H1 (cell line): ENCODE measurements around the gene PDCL3. TPM values are rescaled to one million over a fixed set of nuclear protein-coding genes. Genes with fewer than 3 reads are reported as not detected.

Experiments used
- CTCF ChIA-PET: fragments of 300-600 bp; sonication (Branson Sonifier 250); formaldehyde crosslinking; loops from one replicate; lab custom pipeline; 2021; ENCODE audit not compliant: partially characterized antibody; lab: Charles Lee
- POLR2A ChIA-PET: fragments of 300-600 bp; sonication (Branson Sonifier 250); formaldehyde crosslinking; loops from one replicate; lab custom pipeline; 2021; ENCODE audit warnings: inconsistent platforms; ENCODE audit not compliant: partially characterized antibody; lab: Charles Lee
- DNase-seq, 2 experiments: peaks; one replicate each; pipeline versions ENCODE4 v3.0.0 to v3.0.0-alpha.2; 2010 to 2022; ENCODE audit warnings: low spot score in 2 of 2, low read depth in 1 of 2, mixed read lengths in 1 of 2
- FAIRE-seq: peaks from 2 replicates; lab custom pipeline; 2011; peaks lifted over from hg19 to GRCh38; lab: Jason Lieb, UNC
- H2AFZ ChIP-seq: 2 replicates; pipeline ENCODE4 v1.8.1; 2012; ENCODE audit warnings: low read length, inconsistent platforms
- H2AK5ac ChIP-seq: 2 replicates; pipeline ENCODE4 v1.6.1; 2013; ENCODE audit warnings: low read depth, low read length
- H2BK120ac ChIP-seq: replicated peaks from 2 replicates; pipeline ENCODE3; 2013; ENCODE audit warnings: low read depth, low read length, inconsistent platforms
- H2BK12ac ChIP-seq: 2 replicates; pipeline ENCODE4 v1.6.1; 2013; ENCODE audit warnings: low read depth, low read length
- H2BK15ac ChIP-seq: 2 replicates; pipeline ENCODE4 v1.6.1; 2013; ENCODE audit warnings: low read length
- H2BK20ac ChIP-seq: 2 replicates; pipeline ENCODE4 v1.6.1; 2013; ENCODE audit warnings: low read length
- H2BK5ac ChIP-seq: 2 replicates; pipeline ENCODE4 v1.6.1; 2013; ENCODE audit warnings: low read depth, low read length
- H3K14ac ChIP-seq: 2 replicates; pipeline ENCODE4 v1.6.1; 2013; ENCODE audit warnings: inconsistent platforms; ENCODE audit not compliant: insufficient read length
- H3K18ac ChIP-seq: 2 replicates; pipeline ENCODE4 v1.6.1; 2013; ENCODE audit warnings: low read length; ENCODE audit errors: extremely low read depth
- H3K23ac ChIP-seq: 2 replicates; pipeline ENCODE4 v1.6.1; 2013; ENCODE audit warnings: inconsistent platforms; ENCODE audit not compliant: insufficient read length
- H3K23me2 ChIP-seq: 2 replicates; pipeline ENCODE4 v1.6.1; 2013; ENCODE audit warnings: low read depth, low read length
- H3K27ac ChIP-seq: 2 replicates; pipeline ENCODE4 v1.6.1; 2011; ENCODE audit warnings: low read depth, low read length, inconsistent platforms
- H3K27me3 ChIP-seq, 4 experiments: replicated peaks in 1 of 4; 1 replicate in 1 of 4; 2 replicates in 3 of 4; pipeline versions ENCODE4 v1.6.1 to v1.8.1; 2011 to 2013; ENCODE audit warnings: low read length in 3 of 4, mild to moderate bottlenecking in 3 of 4, inconsistent platforms in 2 of 4, mixed read lengths in 2 of 4, moderate library complexity in 1 of 4; ENCODE audit not compliant: control insufficient read depth in 3 of 4, insufficient read depth in 3 of 4; ENCODE audit errors: extremely low read depth in 1 of 4
- H3K36me3 ChIP-seq, 4 experiments: 2 replicates each; pipeline versions ENCODE4 v1.6.1 to v1.8.1; 2011 to 2013; ENCODE audit warnings: mild to moderate bottlenecking in 4 of 4, low read length in 3 of 4, moderate library complexity in 2 of 4, control low read depth in 1 of 4, inconsistent platforms in 1 of 4; ENCODE audit not compliant: insufficient read depth in 4 of 4, control insufficient read depth in 2 of 4
- H3K4ac ChIP-seq: replicated peaks from 2 replicates; pipeline ENCODE3; 2013; ENCODE audit warnings: low read length, low read depth, mixed read lengths, inconsistent platforms; ENCODE audit not compliant: insufficient read length
- H3K4me1 ChIP-seq, 4 experiments: replicated peaks in 1 of 4; 1 replicate in 1 of 4; 2 replicates in 3 of 4; pipeline versions ENCODE4 v1.6.1 to v1.8.1; 2011 to 2013; ENCODE audit warnings: low read length in 3 of 4, inconsistent platforms in 2 of 4, mixed read lengths in 1 of 4; ENCODE audit not compliant: insufficient read depth in 4 of 4, control insufficient read depth in 3 of 4
- H3K4me2 ChIP-seq, 2 experiments: 2 replicates each; pipeline versions ENCODE4 v1.6.1 to v1.8.1; 2011 to 2013; ENCODE audit warnings: low read depth in 2 of 2, low read length in 2 of 2, control low read depth in 1 of 2, inconsistent platforms in 1 of 2, mild to moderate bottlenecking in 1 of 2; ENCODE audit not compliant: insufficient read depth in 1 of 2
- H3K4me3 ChIP-seq, 4 experiments: fragments of 200-600, 300-600 bp in 1 of 4; sonication (generic), shearing (Covaris generic), sonication (Bioruptor Twin) in 1 of 4; 2 replicates each; pipeline versions ENCODE4 v1.5.1 to v1.8.1; 2011 to 2016; ENCODE audit warnings: low read length in 4 of 4, low read depth in 3 of 4, control low read depth in 2 of 4, inconsistent platforms in 2 of 4, mild to moderate bottlenecking in 2 of 4, mixed read lengths in 1 of 4, moderate library complexity in 1 of 4; ENCODE audit not compliant: insufficient read depth in 2 of 4; ENCODE audit errors: extremely low read depth in 1 of 4
- H3K56ac ChIP-seq: replicated peaks from 2 replicates; pipeline ENCODE3; 2013; ENCODE audit warnings: low read depth, mild to moderate bottlenecking, mixed read lengths, low read length, inconsistent platforms; ENCODE audit not compliant: insufficient read length
- H3K79me1 ChIP-seq: 2 replicates; pipeline ENCODE4 v1.6.1; 2013; ENCODE audit warnings: low read depth, low read length, control low read depth
- H3K79me2 ChIP-seq, 2 experiments: 2 replicates each; pipeline versions ENCODE4 v1.6.1 to v1.8.1; 2012 to 2013; ENCODE audit warnings: low read length in 2 of 2, mild to moderate bottlenecking in 2 of 2, inconsistent platforms in 1 of 2; ENCODE audit not compliant: insufficient read depth in 2 of 2, control insufficient read depth in 1 of 2
- H3K9ac ChIP-seq, 4 experiments: replicated peaks in 1 of 4; 1 replicate in 1 of 4; 2 replicates in 3 of 4; pipeline versions ENCODE4 v1.6.1 to v1.8.1; 2011 to 2013; ENCODE audit warnings: low read depth in 3 of 4, low read length in 3 of 4, control low read depth in 2 of 4, mild to moderate bottlenecking in 2 of 4, moderate library complexity in 2 of 4, inconsistent platforms in 1 of 4; ENCODE audit errors: extremely low read depth in 1 of 4
- H3K9me3 ChIP-seq, 2 experiments: 2 replicates each; pipeline versions ENCODE4 v1.6.1 to v1.8.1; 2012 to 2013; ENCODE audit warnings: mild to moderate bottlenecking in 2 of 2, moderate library complexity in 2 of 2, control low read depth in 1 of 2, inconsistent platforms in 1 of 2, low read depth in 1 of 2, low read length in 1 of 2, mixed read lengths in 1 of 2; ENCODE audit not compliant: insufficient read depth in 2 of 2
- H4K20me1 ChIP-seq, 2 experiments: replicated peaks in 1 of 2; 2 replicates each; pipeline versions ENCODE3 to v1.8.1; 2011 to 2013; ENCODE audit warnings: inconsistent platforms in 2 of 2, low read length in 2 of 2, mild to moderate bottlenecking in 1 of 2; ENCODE audit not compliant: insufficient read depth in 2 of 2, control insufficient read depth in 1 of 2
- H4K5ac ChIP-seq: 2 replicates; pipeline ENCODE4 v1.6.1; 2013; ENCODE audit warnings: low read length, low read depth, mixed read lengths, inconsistent platforms; ENCODE audit not compliant: insufficient read length
- H4K8ac ChIP-seq: 2 replicates; pipeline ENCODE4 v1.8.0; 2013; ENCODE audit warnings: mild to moderate bottlenecking, moderate library complexity, low read length, inconsistent platforms; ENCODE audit not compliant: insufficient read depth; ENCODE audit errors: extremely low read depth
- H4K91ac ChIP-seq: replicated peaks from 2 replicates; pipeline ENCODE3; 2013; ENCODE audit warnings: low read length, mixed read lengths, inconsistent platforms; ENCODE audit not compliant: insufficient read length
- BACH1 ChIP-seq: IDR thresholded peaks from 2 replicates; pipeline ENCODE4 v1.6.1; 2012; ENCODE audit warnings: low read length, improper control_type of control experiment
- CBX8 ChIP-seq: fragments of 300-800, 300-1000 bp; sonication (generic); IDR thresholded peaks from 2 replicates; pipeline ENCODE4 v1.7.1; 2016; ENCODE audit warnings: low read depth, low read length, borderline replicate concordance
- GABPA ChIP-seq: IDR thresholded peaks from 2 replicates; pipeline ENCODE4 v1.6.1; 2011; ENCODE audit warnings: mild to moderate bottlenecking, low read length, moderate library complexity, borderline replicate concordance; ENCODE audit not compliant: insufficient read depth
- GTF2F1 ChIP-seq: IDR thresholded peaks from 2 replicates; pipeline ENCODE4 v1.6.1; 2012; ENCODE audit warnings: low read depth, low read length, improper control_type of control experiment, borderline replicate concordance
- JUND ChIP-seq: IDR thresholded peaks from 2 replicates; pipeline ENCODE4 v1.6.1; 2011; ENCODE audit warnings: mild to moderate bottlenecking, improper control_type of control experiment, low read length
- KDM1A ChIP-seq: fragments of 200-600, 300-600 bp; sonication (generic); IDR thresholded peaks from 2 replicates; pipeline ENCODE4 v1.7.1; 2016; ENCODE audit warnings: mild to moderate bottlenecking, low read length, borderline replicate concordance
- KDM5A ChIP-seq: fragments of 200-600 bp; IDR thresholded peaks from 2 replicates; pipeline ENCODE4 v1.7.1; 2012; ENCODE audit warnings: mild to moderate bottlenecking, low read length, inconsistent platforms, mixed read lengths
- POLR2AphosphoS5 ChIP-seq: IDR thresholded peaks from 2 replicates; pipeline ENCODE4 v1.6.1; 2011; ENCODE audit warnings: low read depth, low read length
- POU5F1 ChIP-seq: IDR thresholded peaks from 2 replicates; pipeline ENCODE4 v1.6.1; 2011; ENCODE audit warnings: low read depth, mild to moderate bottlenecking, low read length, moderate library complexity
- RAD21 ChIP-seq, 2 experiments: IDR thresholded peaks in 1 of 2; conservative IDR thresholded peaks in 1 of 2; 2 replicates each; pipeline ENCODE4 v1.6.1; 2011; ENCODE audit warnings: low read depth in 2 of 2, low read length in 2 of 2, improper control_type of control experiment in 1 of 2, inconsistent platforms in 1 of 2, mild to moderate bottlenecking in 1 of 2, moderate library complexity in 1 of 2
- SIRT6 ChIP-seq: IDR thresholded peaks from one replicate; pipeline ENCODE4 v1.7.1; 2012; ENCODE audit warnings: low read length, inconsistent platforms
- SP1 ChIP-seq: IDR thresholded peaks from 2 replicates; pipeline ENCODE4 v1.6.1; 2011; ENCODE audit warnings: low read depth, low read length
- SUZ12 ChIP-seq: fragments of 200-600 bp; sonication (generic); IDR thresholded peaks from 2 replicates; pipeline ENCODE4 v1.6.1; 2012; ENCODE audit warnings: mild to moderate bottlenecking, inconsistent platforms, low read length, moderate library complexity, mixed read lengths
- TAF1 ChIP-seq: IDR thresholded peaks from 2 replicates; pipeline ENCODE4 v1.6.1; 2011; ENCODE audit warnings: mild to moderate bottlenecking, low read depth, low read length
- WGBS, 2 experiments: shearing (Covaris generic) in 1 of 2; methylation state at CpG; one replicate each; pipeline versions ENCODE4 v1.1.6 to v1.1.7; 2013 to 2015; ENCODE audit warnings: low lambda C conversion rate in 2 of 2, mixed read lengths in 2 of 2, inconsistent platforms in 1 of 2, low coverage in 1 of 2, missing lambda C conversion rate in 1 of 2; ENCODE audit not compliant: insufficient replicate concordance in 2 of 2, insufficient coverage in 1 of 2, insufficient read length in 1 of 2; ENCODE audit errors: extremely low coverage in 1 of 2, missing lambda C conversion rate in 1 of 2; 5-methylcytosine and 5-hydroxymethylcytosine counted together
- polyA plus RNA-seq, 7 experiments: library from polyadenylated mRNA; depleted of rRNA in 3 of 7; stranded (reverse) in 5 of 7; unstranded in 2 of 7; fragments of >200 nt in 5 of 7; fragments of 200-250 nt in 2 of 7; gene quantifications; 1 replicate in 5 of 7; 2 replicates in 1 of 7; 4 replicates in 1 of 7; pipeline versions ENCODE4 v1.2.1 to v1.2.3, GENCODE V29; 2011 to 2013; ENCODE audit warnings: missing spikeins in 2 of 7, mixed read lengths in 2 of 7
- total RNA-seq: library from RNA; stranded (reverse); fragmentation: NEBNext Ultra II Directional; extraction: Animal tissue kit (Norgen Biotek cat#: 25700); gene quantifications from 2 replicates; pipeline ENCODE4 v1.2.1, GENCODE V29; 2021

The PDCL3 gene
- total and polyA plus RNA-seq, 2 of the 8 experiments (the other 6 are each of a cell fraction or from before 2014, with no cell fraction given): 19.8 to 29.4 TPM

DNA sequence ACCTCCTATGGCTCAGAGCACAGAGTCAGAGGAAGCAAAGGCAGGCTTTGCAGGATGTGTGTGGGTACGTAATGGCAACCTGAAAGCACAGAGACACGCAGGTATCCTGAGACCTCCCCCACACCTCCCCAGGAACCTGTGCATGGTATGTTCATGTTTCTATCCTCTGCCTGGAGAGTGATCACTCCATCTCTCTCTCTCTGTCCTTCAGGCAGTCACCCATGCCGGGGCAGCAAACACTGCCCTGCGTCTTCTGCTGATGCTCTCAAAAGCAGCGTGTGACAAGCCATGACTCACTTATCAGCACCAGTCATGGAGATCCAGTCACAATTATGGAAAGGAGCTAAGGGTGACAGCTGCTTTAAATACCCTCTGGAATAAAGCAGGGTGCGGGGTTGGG, 52.7 kb downstream of the PDCL3 start:
- Histone ChIP-seq H2BK12ac (no peak overlapping the region), H4K91ac (no peak overlapping the region), H4K5ac (no peak overlapping the region), H3K23ac (no peak overlapping the region), H2BK5ac (no peak overlapping the region; the same call in 1 of the 2 replicates), H3K79me1 (no peaks in the 10 kb centered on the region), H3K56ac (no peak overlapping the region), H2AFZ (no peak overlapping the region), H3K9ac (no peak overlapping the region), H3K27me3 (no peaks in the 10 kb centered on the region), H3K36me3 (no peaks in the 10 kb centered on the region), H4K20me1 (no peaks in the 10 kb centered on the region), H2BK120ac (no peak overlapping the region), H3K14ac (no peak overlapping the region), H4K8ac (no peak overlapping the region), H2AK5ac (no peak overlapping the region), H3K4me2 (no peak overlapping the region), H3K79me2 (no peaks in the 10 kb centered on the region), H3K4me3 (no peak overlapping the region), H2BK20ac (no peak overlapping the region), H3K27ac (no peak overlapping the region), H3K9me3 (no peaks in the 10 kb centered on the region), H3K4me1 (no peaks in the 10 kb centered on the region), H3K23me2 (no peaks in the 10 kb centered on the region; the same call in 1 of the 2 replicates), H2BK15ac (no peak overlapping the region), H3K18ac (no peak overlapping the region), H3K4ac (no peak overlapping the region)
- WGBS, 2 experiments: 91% methylated on average over 6 of the region's 6 CpGs; no CpG with 5 or more reads in 1 of the 2 experiments
- ChIA-PET POLR2A (no interaction called here), CTCF (interaction anchor here (1.3 kb wide), 2 partner anchors 15 to 21 kb away, joined by 4 read pairs; no protein-coding TSS in a partner anchor)
- FAIRE-seq (no peak), DNase-seq (no peak)
- TF ChIP-seq CBX8 (no peak), KDM5A (no peak), SP1 (no peak), GABPA (no peak), JUND (no peak), BACH1 (no peak), RAD21 (IDR thresholded peaks at IDR 0.05 in 1 of 2, conservative IDR thresholded peaks at IDR 0.05 in 1 of 2; ENCODE audit: low read depth in 2 of 2, low read length in 2 of 2) (no peak), SIRT6 (no peak), POU5F1 (no peak), TAF1 (no peak), GTF2F1 (no peak), SUZ12 (no peak), POLR2AphosphoS5 (no peak), KDM1A (no peak)
